Peyer's patch (tissue), 4 donors: ENCODE results near the gene NLRC3.

Source experiments
- CTCF ChIP-seq, 6 experiments: fragments of 450-650 bp in 4 of 6; fragments of 200-600 bp in 2 of 6; sonication (generic) in 1 of 6; IDR thresholded peaks; one replicate each; pipeline ENCODE4 v1.5.1; 2017 to 2019; ENCODE audit warnings: antibody characterized with exemption in 6 of 6, mild to moderate bottlenecking in 3 of 6, moderate library complexity in 1 of 6
- POLR2A ChIP-seq, 2 donors: fragments of 450-650 bp; IDR thresholded peaks; one replicate each; pipeline ENCODE4 v1.5.1; 2017; ENCODE audit warnings: antibody characterized with exemption in 2 of 2, mild to moderate bottlenecking in 2 of 2, moderate library complexity in 2 of 2

- TF ChIP-seq POLR2A (IDR thresholded peaks at IDR 0.05) (no peak), CTCF (IDR thresholded peaks at IDR 0.05) (no peak)
Observed at GRCh38 chr16:3570420-3571062, 6.7 kb downstream of the NLRC3 start.
